ENCODE data around the gene DKC1.

Gene DKC1

GRCh38 chrX:154751669-154752271 lies 10.9 kb upstream of the DKC1 start:
- 0 out of 2 replicates have a peak, but pooled peaks cover 5% of the 10 kb centered on the region for H4K20me1 ChIP-seq (ENCODE audit: insufficient read depth, low read length)
- H3K79me2 ChIP-seq (ENCODE audit: low read length), result no peaks in the 10 kb centered on the region
- H3K36me3 ChIP-seq (replicated peaks; ENCODE audit: low read depth, low read length), result no peaks in the 10 kb centered on the region
- peak overlapping the region; percentile 93 for H3K4me3 ChIP-seq (ENCODE audit: low read length)
- no peak overlapping the region for H3K9ac ChIP-seq (ENCODE audit: low read length)
- H3K4me1 ChIP-seq (ENCODE audit: low read length), result peaks cover 7% of the 10 kb centered on the region
- peak overlapping the region; percentile 81 for H2AFZ ChIP-seq (ENCODE audit: low read depth, low read length)
- TF ChIP-seq, protein P1, sequence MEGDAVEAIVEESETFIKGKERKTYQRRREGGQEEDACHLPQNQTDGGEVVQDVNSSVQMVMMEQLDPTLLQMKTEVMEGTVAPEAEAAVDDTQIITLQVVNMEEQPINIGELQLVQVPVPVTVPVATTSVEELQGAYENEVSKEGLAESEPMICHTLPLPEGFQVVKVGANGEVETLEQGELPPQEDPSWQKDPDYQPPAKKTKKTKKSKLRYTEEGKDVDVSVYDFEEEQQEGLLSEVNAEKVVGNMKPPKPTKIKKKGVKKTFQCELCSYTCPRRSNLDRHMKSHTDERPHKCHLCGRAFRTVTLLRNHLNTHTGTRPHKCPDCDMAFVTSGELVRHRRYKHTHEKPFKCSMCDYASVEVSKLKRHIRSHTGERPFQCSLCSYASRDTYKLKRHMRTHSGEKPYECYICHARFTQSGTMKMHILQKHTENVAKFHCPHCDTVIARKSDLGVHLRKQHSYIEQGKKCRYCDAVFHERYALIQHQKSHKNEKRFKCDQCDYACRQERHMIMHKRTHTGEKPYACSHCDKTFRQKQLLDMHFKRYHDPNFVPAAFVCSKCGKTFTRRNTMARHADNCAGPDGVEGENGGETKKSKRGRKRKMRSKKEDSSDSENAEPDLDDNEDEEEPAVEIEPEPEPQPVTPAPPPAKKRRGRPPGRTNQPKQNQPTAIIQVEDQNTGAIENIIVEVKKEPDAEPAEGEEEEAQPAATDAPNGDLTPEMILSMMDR (IDR thresholded peaks at IDR 0.05; ENCODE audit: low read depth, low read length), result no peak
- no peak for TF ChIP-seq EZH2phosphoT487 (IDR thresholded peaks at IDR 0.05; ENCODE audit: low read depth)
- peaks cover 36% of the 10 kb centered on the region for H3K27me3 ChIP-seq (ENCODE audit: low read depth, low read length)
- H3K4me2 ChIP-seq (ENCODE audit: low read length), result peak overlapping the region; percentile 99
- H3K9me3 ChIP-seq (ENCODE audit: insufficient read depth, low read length), result no peaks in the 10 kb centered on the region
- H3K27ac ChIP-seq (ENCODE audit: low read length), result no peak overlapping the region

GRCh38 chrX:154758696-154759095 lies 4.0 kb upstream of the DKC1 start:
- no peaks in the 10 kb centered on the region for H3K9me3 ChIP-seq (ENCODE audit: insufficient read depth, low read length)
- no peak overlapping the region for H3K4me3 ChIP-seq (ENCODE audit: low read length)
- H3K79me2 ChIP-seq (ENCODE audit: low read length), result peaks cover 11% of the 10 kb centered on the region
- no peak overlapping the region for H3K4me2 ChIP-seq (ENCODE audit: low read length)
- TF ChIP-seq EZH2phosphoT487 (IDR thresholded peaks at IDR 0.05; ENCODE audit: low read depth), result no peak
- TF ChIP-seq, protein P1 (IDR thresholded peaks at IDR 0.05; ENCODE audit: low read depth, low read length), result no peak
- H3K4me1 ChIP-seq (ENCODE audit: low read length), result peaks cover 6% of the 10 kb centered on the region; the same call in 1 of the 2 replicates
- no peaks in the 10 kb centered on the region for H4K20me1 ChIP-seq (ENCODE audit: insufficient read depth, low read length)
- H3K36me3 ChIP-seq (replicated peaks; ENCODE audit: low read depth, low read length), result no peaks in the 10 kb centered on the region
- no peak overlapping the region for H3K27ac ChIP-seq (ENCODE audit: low read length)
- H3K27me3 ChIP-seq (ENCODE audit: low read depth, low read length), result no peaks in the 10 kb centered on the region
- H2AFZ ChIP-seq (ENCODE audit: low read depth, low read length), result no peak overlapping the region
- no peak overlapping the region for H3K9ac ChIP-seq (ENCODE audit: low read length)

GRCh38 chrX:154761977-154762536 lies 607 bp upstream of the DKC1 start:
- Histone ChIP-seq H3K4me1 (ENCODE audit: low read length) (peaks cover 14% of the 10 kb centered on the region), H3K9ac (ENCODE audit: low read length) (peak overlapping the region; percentile 72), H2AFZ (ENCODE audit: low read depth, low read length) (0 out of 2 replicates have a peak overlapping the region, but pooled peaks have one; percentile 61), H3K4me2 (ENCODE audit: low read length) (peak overlapping the region; percentile 86), H3K79me2 (ENCODE audit: low read length) (peaks cover 45% of the 10 kb centered on the region), H3K4me3 (ENCODE audit: low read length) (peak overlapping the region; percentile 99), H3K9me3 (ENCODE audit: insufficient read depth, low read length) (no peaks in the 10 kb centered on the region), H3K27me3 (ENCODE audit: low read depth, low read length) (no peaks in the 10 kb centered on the region), H3K36me3 (replicated peaks; ENCODE audit: low read depth, low read length) (peaks cover 25% of the 10 kb centered on the region), H4K20me1 (ENCODE audit: insufficient read depth, low read length) (peaks cover 8% of the 10 kb centered on the region; the same call in 1 of the 2 replicates), H3K27ac (ENCODE audit: low read length) (peak overlapping the region; percentile 62)
- TF ChIP-seq, protein P1 (IDR thresholded peaks at IDR 0.05; ENCODE audit: low read depth, low read length), result no peak
- TF ChIP-seq EZH2phosphoT487 (IDR thresholded peaks at IDR 0.05; ENCODE audit: low read depth), result no peak

- H3K27me3 ChIP-seq (ENCODE audit: low read depth, low read length), result no peaks in the 10 kb centered on the region
- H3K4me3 ChIP-seq (ENCODE audit: low read length), result no peak overlapping the region
- H3K9ac ChIP-seq (ENCODE audit: low read length), result no peak overlapping the region
- 0 out of 2 replicates have a peak, but pooled peaks cover 9% of the 10 kb centered on the region for H4K20me1 ChIP-seq (ENCODE audit: insufficient read depth, low read length)
- H3K4me1 ChIP-seq (ENCODE audit: low read length), result no peaks in the 10 kb centered on the region
- no peak overlapping the region for H2AFZ ChIP-seq (ENCODE audit: low read depth, low read length)
- peaks cover 12% of the 10 kb centered on the region for H3K79me2 ChIP-seq (ENCODE audit: low read length)
- no peak for TF ChIP-seq EZH2phosphoT487 (IDR thresholded peaks at IDR 0.05; ENCODE audit: low read depth)
- TF ChIP-seq, protein P1 (IDR thresholded peaks at IDR 0.05; ENCODE audit: low read depth, low read length), result no peak
- peaks cover 47% of the 10 kb centered on the region for H3K36me3 ChIP-seq (replicated peaks; ENCODE audit: low read depth, low read length)
- H3K9me3 ChIP-seq (ENCODE audit: insufficient read depth, low read length), result no peaks in the 10 kb centered on the region
- no peak overlapping the region for H3K4me2 ChIP-seq (ENCODE audit: low read length)
- no peak overlapping the region for H3K27ac ChIP-seq (ENCODE audit: low read length)
Measured at GRCh38 chrX:154774622-154775021, 12.0 kb downstream of the DKC1 start.

Measured in OCI-LY3 (cell line).